ENCODE results near the gene FRMD1.

FRMD1 gene

GRCh38 chr6:168104636-168105035 is 25.6 kb upstream of the FRMD1 start:
- TF ChIP-seq FOXM1 (IDR thresholded peaks at IDR 0.05; ENCODE audit: borderline replicate concordance, low read depth) (no peak), EGR1 (IDR thresholded peaks at IDR 0.05) (no peak), ZBTB7A (IDR thresholded peaks at IDR 0.05; ENCODE audit: low read depth) (no peak), USF1 (IDR thresholded peaks at IDR 0.05) (no peak), CEBPB (IDR thresholded peaks at IDR 0.05) (no peak), REST (IDR thresholded peaks at IDR 0.05; ENCODE audit: low read depth) (no peak), EP300 (IDR thresholded peaks at IDR 0.05; ENCODE audit: borderline replicate concordance) (no peak), TCF12 (IDR thresholded peaks at IDR 0.05; ENCODE audit: low read depth) (no peak), TAF1 (IDR thresholded peaks at IDR 0.05; ENCODE audit: low read depth) (no peak), YY1 (IDR thresholded peaks at IDR 0.05; ENCODE audit: low read depth) (no peak), NFIC (IDR thresholded peaks at IDR 0.05) (no peak), MAX (IDR thresholded peaks at IDR 0.05) (no peak), TEAD4 (IDR thresholded peaks at IDR 0.05) (no peak)

GRCh38 chr6:168103050-168103830 is 24.2 kb upstream of the FRMD1 start:
- no peak for TF ChIP-seq EGR1 (IDR thresholded peaks at IDR 0.05)
- no peak for TF ChIP-seq CEBPB (IDR thresholded peaks at IDR 0.05)
- no peak for TF ChIP-seq FOXM1 (IDR thresholded peaks at IDR 0.05; ENCODE audit: borderline replicate concordance, low read depth)
- TF ChIP-seq YY1 (IDR thresholded peaks at IDR 0.05; ENCODE audit: low read depth) = no peak
- no peak for TF ChIP-seq NFIC (IDR thresholded peaks at IDR 0.05)
- no peak for TF ChIP-seq TAF1 (IDR thresholded peaks at IDR 0.05; ENCODE audit: low read depth)
- TF ChIP-seq EP300 (IDR thresholded peaks at IDR 0.05; ENCODE audit: borderline replicate concordance) = no peak
- no peak for TF ChIP-seq TEAD4 (IDR thresholded peaks at IDR 0.05)
- TF ChIP-seq USF1 (IDR thresholded peaks at IDR 0.05) = no peak

- TF ChIP-seq TCF12 (IDR thresholded peaks at IDR 0.05; ENCODE audit: low read depth) (no peak), YY1 (IDR thresholded peaks at IDR 0.05; ENCODE audit: low read depth) (no peak), TEAD4 (IDR thresholded peaks at IDR 0.05) (no peak), CREB1 (IDR thresholded peaks at IDR 0.05; ENCODE audit: low read depth) (no peak), FOXM1 (IDR thresholded peaks at IDR 0.05; ENCODE audit: borderline replicate concordance, low read depth) (no peak), RAD21 (IDR thresholded peaks at IDR 0.05; ENCODE audit: low read depth) (no peak), EP300 (IDR thresholded peaks at IDR 0.05; ENCODE audit: borderline replicate concordance) (no peak), CEBPB (IDR thresholded peaks at IDR 0.05) (no peak), MAX (IDR thresholded peaks at IDR 0.05) (no peak), NFIC (IDR thresholded peaks at IDR 0.05) (no peak), REST (IDR thresholded peaks at IDR 0.05; ENCODE audit: low read depth) (no peak), EGR1 (IDR thresholded peaks at IDR 0.05) (no peak), TAF1 (IDR thresholded peaks at IDR 0.05; ENCODE audit: low read depth) (no peak), USF1 (IDR thresholded peaks at IDR 0.05) (no peak), ZBTB7A (IDR thresholded peaks at IDR 0.05; ENCODE audit: low read depth) (no peak)
These were observed 23.4 kb upstream of the FRMD1 start for GRCh38 chr6:168102315-168102985.

- TF ChIP-seq MAX (IDR thresholded peaks at IDR 0.05) (no peak), TAF1 (IDR thresholded peaks at IDR 0.05; ENCODE audit: low read depth) (no peak), YY1 (IDR thresholded peaks at IDR 0.05; ENCODE audit: low read depth) (no peak), USF1 (IDR thresholded peaks at IDR 0.05) (no peak), CREB1 (IDR thresholded peaks at IDR 0.05; ENCODE audit: low read depth) (no peak), REST (IDR thresholded peaks at IDR 0.05; ENCODE audit: low read depth) (no peak), TEAD4 (IDR thresholded peaks at IDR 0.05) (no peak), EP300 (IDR thresholded peaks at IDR 0.05; ENCODE audit: borderline replicate concordance) (no peak), EGR1 (IDR thresholded peaks at IDR 0.05) (no peak)
These were observed 22.7 kb upstream of the FRMD1 start for GRCh38 chr6:168101590-168102314.

Data from Ishikawa (cell line).